Mesothelial cell of epicardium (in vitro differentiated cells): ENCODE data around the gene CLEC16A. TPM values are rescaled to one million over a fixed set of nuclear protein-coding genes. Genes with fewer than 3 reads are reported as not detected.

Source experiments
- DNase-seq, 2 experiments: peaks; one replicate each; pipeline ENCODE4 v3.0.0; 2021; ENCODE audit warnings: low spot score in 2 of 2; ENCODE audit not compliant: unreplicated experiment in 2 of 2
- H3K27ac Mint-ChIP-seq: 2 replicates; pipeline ENCODE4 v1.8.0; 2021; ENCODE audit warnings: mixed read lengths
- H3K27me3 Mint-ChIP-seq: 2 replicates; pipeline ENCODE4 v1.8.0; 2021; ENCODE audit warnings: low read depth, mixed read lengths
- H3K36me3 Mint-ChIP-seq: 2 replicates; pipeline ENCODE4 v1.8.0; 2021; ENCODE audit warnings: mixed read lengths
- H3K4me1 Mint-ChIP-seq: 2 replicates; pipeline ENCODE4 v1.8.0; 2021; ENCODE audit warnings: mixed read lengths
- H3K4me3 Mint-ChIP-seq: 2 replicates; pipeline ENCODE4 v1.8.0; 2021; ENCODE audit warnings: mild to moderate bottlenecking, moderate library complexity, mixed read lengths
- H3K9me3 Mint-ChIP-seq: 2 replicates; pipeline ENCODE4 v1.8.0; 2021; ENCODE audit warnings: mixed read lengths
- total RNA-seq: library from RNA; stranded (reverse); gene quantifications from 3 replicates; pipeline ENCODE4 v1.2.1, GENCODE V29; 2021
- TF ChIP-seq, protein P1 (sequence below): fragments of 200-600 bp; sonication (generic); IDR thresholded peaks from one replicate; pipeline ENCODE4 v1.5.0; 2021; ENCODE audit warnings: antibody characterized with exemption; ENCODE audit not compliant: unreplicated experiment

The CLEC16A gene
- total RNA-seq, 1 donor from 2014 or later: 43.3 TPM

DNA sequence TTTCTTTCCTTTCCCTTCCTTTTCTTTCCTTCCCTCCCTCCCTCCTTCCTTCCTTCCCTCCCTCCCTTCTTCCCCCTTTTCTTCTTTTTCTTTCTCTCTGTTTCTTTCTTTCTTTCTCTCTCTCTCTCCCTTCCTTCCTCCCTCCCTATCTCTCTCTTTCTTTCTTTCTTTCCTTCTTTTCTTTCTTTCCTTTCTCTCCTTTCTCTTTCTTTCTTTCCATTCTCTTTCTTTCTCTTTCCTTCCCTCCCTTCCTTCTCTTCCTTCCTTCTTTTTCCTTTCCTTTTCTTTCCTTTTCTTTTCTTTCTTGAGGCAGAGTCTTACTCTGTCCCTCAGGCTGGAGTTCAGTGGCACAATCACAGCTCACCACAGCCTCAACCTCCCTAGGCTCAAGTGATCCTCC is 33.1 kb upstream of the CLEC16A start:
- DNase-seq: no peak
- Mint-ChIP-seq H3K4me1 (no peaks in the 10 kb centered on the region), H3K36me3 (no peaks in the 10 kb centered on the region), H3K9me3 (no peaks in the 10 kb centered on the region), H3K27ac (no peak overlapping the region), H3K27me3 (peaks cover 25% of the 10 kb centered on the region), H3K4me3 (no peak overlapping the region)
- TF ChIP-seq, protein P1, sequence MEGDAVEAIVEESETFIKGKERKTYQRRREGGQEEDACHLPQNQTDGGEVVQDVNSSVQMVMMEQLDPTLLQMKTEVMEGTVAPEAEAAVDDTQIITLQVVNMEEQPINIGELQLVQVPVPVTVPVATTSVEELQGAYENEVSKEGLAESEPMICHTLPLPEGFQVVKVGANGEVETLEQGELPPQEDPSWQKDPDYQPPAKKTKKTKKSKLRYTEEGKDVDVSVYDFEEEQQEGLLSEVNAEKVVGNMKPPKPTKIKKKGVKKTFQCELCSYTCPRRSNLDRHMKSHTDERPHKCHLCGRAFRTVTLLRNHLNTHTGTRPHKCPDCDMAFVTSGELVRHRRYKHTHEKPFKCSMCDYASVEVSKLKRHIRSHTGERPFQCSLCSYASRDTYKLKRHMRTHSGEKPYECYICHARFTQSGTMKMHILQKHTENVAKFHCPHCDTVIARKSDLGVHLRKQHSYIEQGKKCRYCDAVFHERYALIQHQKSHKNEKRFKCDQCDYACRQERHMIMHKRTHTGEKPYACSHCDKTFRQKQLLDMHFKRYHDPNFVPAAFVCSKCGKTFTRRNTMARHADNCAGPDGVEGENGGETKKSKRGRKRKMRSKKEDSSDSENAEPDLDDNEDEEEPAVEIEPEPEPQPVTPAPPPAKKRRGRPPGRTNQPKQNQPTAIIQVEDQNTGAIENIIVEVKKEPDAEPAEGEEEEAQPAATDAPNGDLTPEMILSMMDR: no peak

DNA sequence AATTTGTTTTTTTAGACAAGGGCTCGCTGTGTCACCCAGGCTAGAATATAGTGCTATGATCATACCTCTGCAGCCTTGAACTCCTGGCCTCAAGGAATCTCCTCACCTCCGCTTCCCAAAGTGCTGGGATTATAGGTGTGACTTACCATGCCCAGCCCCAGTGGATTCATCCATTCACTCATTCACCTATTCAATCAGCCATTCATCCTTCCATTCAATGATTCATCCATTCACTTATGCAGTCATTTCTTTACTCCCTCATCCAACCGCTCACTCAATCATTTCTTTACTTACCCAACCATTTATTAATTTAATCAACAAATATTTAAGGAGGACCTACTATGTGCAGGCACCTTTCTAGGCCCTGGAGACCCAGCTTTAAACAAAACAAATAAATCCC is 27.8 kb upstream of the CLEC16A start:
- Mint-ChIP-seq H3K36me3 (no peaks in the 10 kb centered on the region), H3K4me3 (no peak overlapping the region), H3K27ac (no peak overlapping the region), H3K4me1 (no peaks in the 10 kb centered on the region), H3K27me3 (peaks cover 9% of the 10 kb centered on the region), H3K9me3 (no peaks in the 10 kb centered on the region)
- TF ChIP-seq, protein P1: no peak
- no peak for DNase-seq

DNA sequence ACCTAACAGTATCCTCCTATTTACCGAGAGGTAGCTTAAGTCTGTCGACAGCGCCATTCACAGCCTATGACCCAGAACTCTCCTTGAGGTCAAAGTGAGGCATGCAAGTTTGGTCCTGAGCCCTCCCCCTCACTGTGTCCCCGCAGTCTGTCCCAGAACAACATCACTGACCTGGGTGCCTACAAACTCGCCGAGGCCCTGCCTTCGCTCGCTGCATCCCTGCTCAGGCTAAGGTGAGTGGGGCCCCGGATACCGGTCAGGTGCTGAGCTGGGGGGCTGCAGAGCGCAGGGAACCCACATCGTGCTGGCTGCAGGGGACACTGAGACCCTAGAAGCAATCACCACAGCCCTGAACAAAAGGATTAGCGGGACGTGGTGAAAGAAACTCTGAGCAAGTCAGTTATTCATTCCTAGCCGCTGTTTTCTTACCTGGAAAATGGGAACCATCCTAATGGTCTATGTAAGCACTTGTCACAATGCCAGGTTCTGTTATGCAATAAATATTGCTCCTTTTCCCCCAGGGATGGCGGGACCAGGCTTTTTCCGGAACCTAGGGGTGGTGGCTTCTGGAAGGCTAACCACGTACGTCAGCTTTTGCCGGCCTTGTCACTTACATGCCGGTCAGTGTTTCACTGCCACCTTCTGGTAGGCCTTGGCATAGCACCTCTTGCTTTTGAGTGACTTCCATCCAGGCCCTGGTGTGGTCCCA is 25.9 kb upstream of the CLEC16A start:
- H3K4me1 Mint-ChIP-seq: no peaks in the 10 kb centered on the region
- H3K9me3 Mint-ChIP-seq: no peaks in the 10 kb centered on the region
- peaks cover 2% of the 10 kb centered on the region for H3K27me3 Mint-ChIP-seq
- H3K36me3 Mint-ChIP-seq: peaks cover 2% of the 10 kb centered on the region
- TF ChIP-seq, protein P1: peak; percentile 86
- H3K4me3 Mint-ChIP-seq: no peak overlapping the region
- no peak overlapping the region for H3K27ac Mint-ChIP-seq
- DNase-seq: peak; percentile 59 to 90

DNA sequence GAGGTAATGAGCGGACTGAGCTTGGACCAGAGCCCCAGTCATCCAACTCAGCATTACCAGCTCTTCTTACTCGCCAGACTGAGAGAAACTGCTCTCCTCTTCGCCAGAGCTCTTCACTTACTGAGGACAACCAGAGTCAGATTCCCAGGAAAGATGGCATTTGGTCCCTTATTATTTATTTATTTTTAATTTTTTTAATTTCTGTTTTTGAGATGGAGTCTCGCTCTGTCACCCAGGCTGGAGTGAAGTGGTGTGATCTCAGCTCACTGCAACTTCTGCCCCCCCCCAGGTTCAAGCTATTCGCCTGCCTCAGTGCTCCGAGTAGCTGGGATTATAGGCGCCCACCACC is 25.4 kb upstream of the CLEC16A start:
- no peaks in the 10 kb centered on the region for H3K4me1 Mint-ChIP-seq
- H3K27ac Mint-ChIP-seq: no peak overlapping the region
- peaks cover 2% of the 10 kb centered on the region for H3K36me3 Mint-ChIP-seq
- H3K4me3 Mint-ChIP-seq: no peak overlapping the region
- no peak for DNase-seq
- TF ChIP-seq, protein P1: no peak
- H3K9me3 Mint-ChIP-seq: no peaks in the 10 kb centered on the region
- peaks cover under 1% of the 10 kb centered on the region for H3K27me3 Mint-ChIP-seq

DNA sequence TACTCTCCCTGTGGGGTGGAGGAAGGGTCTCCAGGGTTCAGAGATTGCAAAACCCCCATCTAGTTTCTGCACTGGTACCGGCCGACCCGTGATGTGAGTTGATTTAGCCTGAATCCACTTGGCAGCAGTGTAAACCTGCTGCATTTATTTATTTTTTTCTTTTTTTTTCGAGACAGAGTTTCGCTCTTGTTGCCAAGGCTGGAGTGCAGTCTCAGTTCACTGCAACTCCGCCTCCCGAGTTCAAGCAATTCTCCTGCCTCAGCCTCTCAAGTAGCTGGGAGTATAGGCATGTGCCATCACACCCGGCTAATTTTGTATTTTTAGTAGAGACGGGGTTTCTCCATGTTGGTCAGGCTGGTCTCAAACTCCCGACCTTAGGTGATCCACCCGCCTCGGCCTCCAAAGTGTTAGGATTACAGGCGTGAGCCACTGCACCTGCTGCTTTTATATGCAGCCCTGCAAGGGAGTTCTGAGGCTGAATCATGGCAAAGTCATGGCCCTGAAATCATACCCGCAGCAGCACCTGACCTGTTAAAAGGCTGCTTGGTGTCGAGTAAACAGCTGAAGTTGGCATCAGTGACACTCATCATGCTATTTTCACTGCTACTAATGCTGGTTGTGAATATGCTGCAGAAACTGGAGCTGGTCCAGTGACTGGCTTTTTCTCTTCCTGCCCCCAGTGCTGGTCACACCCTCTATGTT is 23.5 kb upstream of the CLEC16A start:
- Mint-ChIP-seq H3K9me3 (no peaks in the 10 kb centered on the region), H3K27ac (no peak overlapping the region), H3K36me3 (peaks cover 10% of the 10 kb centered on the region), H3K4me1 (no peaks in the 10 kb centered on the region), H3K27me3 (no peaks in the 10 kb centered on the region), H3K4me3 (no peak overlapping the region)
- TF ChIP-seq, protein P1: no peak
- no peak for DNase-seq
